HG03342 (cell line): ENCODE data around the gene CHDH.

Experiments
- ATAC-seq: cut with Tn5 transposase; IDR thresholded peaks from one replicate; pipeline ENCODE4 v1.9.1; 2021; ENCODE audit warnings: mild to moderate bottlenecking, moderate library complexity; ENCODE audit not compliant: unreplicated experiment

Gene CHDH

GRCh38 chr3:53809764-53810400, 36.3 kb downstream of the CHDH start:
- ATAC-seq, result no peak

DNA sequence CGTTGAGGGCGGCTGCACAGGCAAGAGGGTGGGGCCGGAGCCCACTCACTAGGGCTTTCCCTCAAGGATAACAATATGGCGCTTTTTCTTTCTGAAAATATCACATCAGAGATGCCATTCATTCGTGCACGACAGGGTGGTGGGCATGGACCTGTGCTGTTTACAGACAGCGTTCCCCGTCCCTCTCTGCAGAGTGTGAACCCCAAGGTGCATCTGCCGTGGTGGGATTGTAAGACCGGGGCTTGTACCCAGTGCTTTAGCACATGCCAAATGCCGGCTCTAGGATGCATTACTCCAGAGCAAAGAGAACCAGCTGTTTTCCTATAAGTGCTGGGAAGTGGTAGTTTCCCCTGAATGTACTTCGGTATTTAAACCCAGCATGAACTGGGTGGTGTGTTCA, 37.0 kb downstream of the CHDH start:
- ATAC-seq, result no peak

GRCh38 chr3:53808496-53808895, 37.7 kb downstream of the CHDH start:
- ATAC-seq, result no peak

DNA sequence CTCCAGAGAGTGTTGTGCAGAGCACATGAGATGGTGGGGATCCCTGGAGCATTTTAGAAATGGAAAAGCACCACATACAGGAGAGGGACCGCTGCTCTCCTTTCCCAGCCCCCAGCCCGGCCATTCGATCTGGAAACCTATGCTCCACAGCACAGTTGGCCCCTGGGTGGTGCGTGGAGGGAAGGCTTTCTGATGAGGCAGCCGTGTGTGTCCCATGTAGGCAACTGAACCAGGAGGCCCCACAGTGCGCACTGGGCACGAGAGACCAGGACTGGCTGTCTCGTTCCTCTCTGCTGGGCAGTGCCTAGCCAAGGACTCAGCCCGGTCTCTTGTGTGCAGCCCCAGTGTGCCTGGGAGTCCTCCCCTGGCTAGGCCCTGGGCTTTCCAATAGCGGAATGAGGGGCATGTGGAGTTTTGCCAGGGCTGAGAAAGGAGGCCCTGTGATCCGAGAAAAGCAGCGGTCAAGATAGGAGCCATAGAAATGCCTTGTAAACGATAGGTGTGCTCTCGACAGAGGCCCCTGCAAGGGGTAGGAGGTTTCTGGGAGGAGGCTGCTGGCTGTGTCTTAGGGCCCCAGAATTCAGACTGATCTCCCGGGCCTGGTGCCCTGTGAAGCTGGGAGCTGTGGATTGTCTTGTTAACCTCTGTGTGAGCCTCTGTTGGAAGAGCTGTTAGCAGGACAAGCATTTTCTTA, 39.0 kb downstream of the CHDH start:
- no peak for ATAC-seq

- peak; percentile 42 for ATAC-seq
Observed at GRCh38 chr3:53806182-53807116, 39.8 kb downstream of the CHDH start.

DNA sequence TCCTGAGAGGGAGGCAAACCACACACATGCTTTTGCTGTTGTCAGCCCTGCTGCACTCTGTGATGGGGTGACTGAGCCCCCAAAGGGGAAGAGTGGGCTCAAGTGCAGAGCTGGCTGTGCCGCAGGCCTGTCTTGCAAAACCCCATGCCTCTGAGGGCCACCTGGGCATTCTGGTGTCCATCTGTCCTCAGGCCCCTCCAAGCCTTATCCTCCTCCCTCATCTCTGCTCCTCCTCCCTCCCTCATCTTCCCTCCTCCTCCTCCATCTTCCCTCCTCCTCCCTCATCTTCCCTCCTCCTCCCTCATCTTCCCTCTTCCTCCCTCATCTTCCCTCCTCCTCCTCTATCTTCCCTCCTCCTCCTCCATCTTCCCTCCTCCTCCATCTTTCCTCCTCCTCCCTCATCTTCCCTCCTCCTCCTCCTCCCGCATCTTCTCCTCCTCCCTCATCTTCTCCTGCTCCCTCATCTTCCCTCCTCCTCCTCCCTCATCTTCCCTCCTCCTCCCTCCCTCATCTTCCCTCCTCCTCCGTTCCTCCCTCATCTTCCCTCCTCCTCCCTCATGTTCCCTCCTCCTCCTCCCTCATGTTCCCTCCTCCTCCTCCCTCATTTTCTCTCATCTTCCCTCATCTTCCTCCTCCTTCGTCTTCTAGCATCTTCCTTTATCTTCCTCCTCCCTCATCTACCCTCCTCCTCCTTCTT, 40.6 kb downstream of the CHDH start:
- ATAC-seq, result no peak

GRCh38 chr3:53804697-53805462, 41.3 kb downstream of the CHDH start:
- peak; percentile 82 for ATAC-seq

GRCh38 chr3:53803816-53804695, 42.2 kb downstream of the CHDH start:
- no peak for ATAC-seq

- no peak for ATAC-seq
Observed at GRCh38 chr3:53803124-53803815, 42.9 kb downstream of the CHDH start.

DNA sequence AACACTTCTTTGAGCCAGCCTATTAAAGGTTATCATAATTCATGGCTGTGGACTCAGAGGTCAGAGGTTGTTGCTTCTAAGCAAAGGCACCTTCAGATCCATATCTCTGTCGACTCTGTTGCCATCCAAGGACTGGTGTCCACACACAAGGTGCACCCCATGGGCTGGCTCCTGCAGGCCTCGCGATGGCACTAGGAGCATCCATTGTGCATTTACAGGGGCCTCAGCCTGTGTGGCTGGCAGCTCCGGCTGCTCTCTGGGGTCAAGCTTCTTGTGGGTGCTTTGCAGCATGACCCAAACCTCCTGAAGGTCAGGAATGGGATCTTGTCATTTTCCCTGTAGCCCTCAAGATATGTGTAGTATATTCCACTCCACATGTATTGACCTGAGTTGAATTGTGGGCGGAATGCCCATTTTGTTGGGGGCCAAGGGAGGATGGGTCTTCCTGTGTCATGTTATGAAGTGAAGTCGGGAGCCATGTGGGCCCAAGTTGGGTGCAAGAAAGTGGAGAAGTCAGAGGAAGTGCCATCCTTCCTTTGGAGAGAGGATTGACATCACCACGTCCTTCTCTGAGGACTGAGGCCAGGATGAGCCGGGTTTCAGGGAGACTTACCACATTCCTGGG, 43.9 kb downstream of the CHDH start:
- ATAC-seq, result no peak

DNA sequence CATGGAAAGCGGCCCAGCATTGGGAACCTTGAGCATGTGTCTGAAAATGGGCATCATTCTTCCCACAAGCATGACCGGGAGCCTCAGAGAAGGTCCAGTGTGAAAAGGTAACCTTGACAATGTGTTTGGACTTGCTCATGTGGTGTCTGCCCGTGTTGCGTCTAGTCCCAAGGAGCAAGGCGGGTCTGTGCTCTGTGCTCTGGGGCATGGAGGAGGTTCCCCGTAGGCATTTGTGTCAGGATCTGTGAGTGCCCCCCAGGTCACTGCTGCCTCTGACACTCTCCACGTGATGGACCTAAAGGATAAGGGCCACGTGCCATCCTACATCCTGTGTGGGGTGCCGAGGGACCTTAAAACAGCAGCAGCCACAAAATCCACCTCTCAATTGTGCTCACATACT, 44.9 kb downstream of the CHDH start:
- ATAC-seq, result no peak

- ATAC-seq, result no peak
Observed at GRCh38 chr3:53800041-53800906, 45.9 kb downstream of the CHDH start.

DNA sequence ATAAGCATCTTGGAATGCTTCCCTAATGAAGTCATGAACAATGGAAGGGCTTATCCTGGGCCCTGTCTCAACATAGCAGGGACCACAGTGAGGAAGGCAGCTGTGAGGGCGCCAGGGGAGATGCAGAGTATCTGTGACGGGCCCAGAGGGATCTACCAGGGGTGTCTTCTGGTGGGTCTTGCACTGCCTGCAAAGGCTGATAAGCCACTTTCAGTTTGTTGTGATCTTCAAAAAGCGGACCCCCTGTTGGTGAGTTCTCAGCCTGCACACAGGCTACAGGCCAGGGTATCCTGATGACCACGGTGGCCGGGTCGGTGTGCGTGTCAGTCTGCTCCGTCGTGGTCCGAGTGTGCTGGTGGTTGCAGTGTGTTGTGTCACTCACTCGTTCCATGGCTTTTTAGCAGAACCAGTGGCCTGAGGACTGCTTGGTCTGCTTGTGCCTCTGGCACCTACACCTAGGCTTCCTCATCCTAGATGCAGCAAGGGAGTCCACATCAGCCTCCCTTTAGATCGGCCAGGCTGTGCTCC, 46.8 kb downstream of the CHDH start:
- ATAC-seq, result no peak

GRCh38 chr3:53798144-53798543, 48.1 kb downstream of the CHDH start:
- ATAC-seq, result no peak

DNA sequence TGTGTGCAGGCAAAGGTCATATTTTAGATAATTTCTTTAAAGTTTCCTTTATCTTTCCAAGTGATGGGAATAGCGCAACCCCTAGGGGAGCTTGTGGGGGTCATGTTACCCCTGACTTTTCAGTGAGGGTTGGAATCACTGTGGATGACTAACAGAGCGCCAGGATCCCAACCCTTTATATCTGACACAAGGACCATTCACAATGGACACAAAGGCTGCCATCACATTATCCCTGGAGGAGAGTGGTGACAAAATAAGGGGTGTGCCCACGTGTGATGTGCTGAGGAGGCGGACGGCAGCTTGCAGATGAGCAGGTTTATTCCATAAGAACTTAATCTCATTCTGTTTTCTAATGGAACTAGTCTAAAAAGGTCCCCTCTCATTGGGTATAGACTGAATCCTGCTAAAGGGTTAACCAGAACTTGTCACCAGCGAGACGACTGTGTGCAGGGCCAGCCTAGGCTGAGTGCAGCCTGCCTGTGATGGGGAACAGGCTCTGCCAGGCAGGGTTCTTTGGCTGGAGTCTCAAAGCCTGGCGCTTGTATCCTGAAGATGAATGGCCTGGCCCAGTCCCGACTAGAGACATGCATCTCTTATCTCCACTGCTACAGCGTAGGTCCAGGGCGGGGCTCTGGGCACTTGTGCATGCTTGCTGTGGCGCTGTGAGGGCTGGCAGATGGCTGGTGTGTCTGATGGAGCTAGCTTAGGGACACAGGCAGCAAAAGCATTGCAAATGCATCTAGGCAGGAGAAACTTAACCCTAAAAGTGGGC, 50.2 kb downstream of the CHDH start:
- no peak for ATAC-seq

DNA sequence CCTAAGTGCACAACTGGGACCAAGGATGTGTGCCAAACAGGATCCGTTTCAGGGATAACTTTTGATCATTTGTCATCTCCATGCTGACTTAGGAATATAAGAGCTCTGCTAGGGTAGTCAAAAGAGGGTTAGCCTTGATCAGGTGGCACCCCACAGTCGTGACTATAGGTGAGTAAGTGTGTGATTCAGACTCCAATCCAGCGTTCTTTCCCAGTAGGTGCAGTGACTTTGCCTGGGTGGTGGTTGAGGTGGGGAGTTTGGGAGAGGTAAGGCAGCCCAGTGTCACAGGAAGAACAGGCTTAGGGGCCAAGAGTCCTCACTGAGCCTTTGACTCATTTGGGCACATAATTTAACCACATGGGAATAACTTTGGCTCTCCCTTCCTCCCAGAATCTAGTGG, 51.0 kb downstream of the CHDH start:
- no peak for ATAC-seq
